ENCODE measurements around the gene ZFP69B. TPM values are rescaled to one million over a fixed set of nuclear protein-coding genes. Genes with fewer than 3 reads are reported as not detected.

ZFP69B gene
- total and polyA plus RNA-seq, 2 of the 8 experiments (the other 6 are each of a cell fraction or from before 2014, with no cell fraction given) = 1.7 to 8.2 TPM

DNA sequence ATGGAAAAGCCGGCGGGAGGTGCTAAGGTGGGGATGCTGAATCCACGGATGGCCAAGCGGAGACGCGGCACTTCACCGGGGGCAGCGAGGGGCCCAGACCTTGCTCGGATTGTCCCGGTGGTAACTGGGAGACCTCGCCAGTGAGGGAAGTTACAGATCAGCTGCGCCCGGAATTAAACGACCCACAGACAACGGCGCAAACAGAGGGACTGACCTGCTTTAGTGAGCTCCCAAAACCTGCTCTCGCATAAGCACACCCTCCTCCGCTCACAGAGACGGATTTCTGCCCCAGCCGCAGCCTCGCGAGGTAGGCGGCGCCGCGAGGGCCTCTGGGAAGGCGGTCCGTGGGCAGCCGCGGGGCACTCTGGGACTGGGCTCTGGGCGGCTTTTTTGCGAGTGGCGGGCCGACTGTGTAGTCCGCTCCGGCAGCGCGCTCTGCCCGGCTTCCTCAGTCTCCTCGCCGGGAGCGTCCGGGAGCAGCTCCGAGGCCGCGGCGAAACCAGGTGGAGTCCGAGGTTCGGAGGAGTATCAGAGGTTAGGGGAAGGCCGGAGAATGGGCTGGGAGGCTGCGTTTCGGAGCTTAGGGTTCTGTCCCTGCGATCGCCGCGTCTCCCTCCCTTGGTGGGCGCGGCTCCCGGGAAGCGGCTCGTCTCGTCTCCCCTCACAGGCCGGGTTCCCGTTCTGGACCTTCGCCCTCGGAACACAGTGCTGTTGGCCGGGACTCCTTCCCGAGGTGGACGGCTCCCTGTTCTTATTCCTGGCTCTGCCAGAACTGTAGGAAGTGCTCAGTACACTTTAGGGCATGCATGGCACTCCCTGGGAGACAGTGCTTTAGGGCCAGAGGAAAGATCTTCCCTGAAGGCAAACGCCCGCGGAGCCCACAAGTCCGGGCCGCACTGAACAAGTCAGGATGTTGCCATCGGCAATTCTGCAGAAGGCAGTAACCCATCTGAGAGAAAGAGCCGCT is 58.4 kb downstream of the ZFP69B start, which contains the start of gene EXO5 (continued):
- TF ChIP-seq ATF3 (IDR thresholded peaks at IDR 0.05; ENCODE audit: insufficient read depth, low read depth, low read length) (no peak), SIRT6 (IDR thresholded peaks at IDR 0.05; ENCODE audit: low read length) (no peak), ATF2 (IDR thresholded peaks at IDR 0.05; ENCODE audit: low read length) (no peak), EZH2 (IDR thresholded peaks at IDR 0.05; ENCODE audit: low read depth, low read length, severe bottlenecking) (peak; percentile 49), SP4 (IDR thresholded peaks at IDR 0.05; ENCODE audit: low read length) (no peak; the same call in 1 of the 2 replicates), PHF8 (conservative IDR thresholded peaks at IDR 0.05; ENCODE audit: low read depth, low read length) (peak; percentile 65; the same call in 1 of the 2 replicates), CEBPB (IDR thresholded peaks at IDR 0.05; ENCODE audit: low read depth, low read length) (no peak), KDM1A (IDR thresholded peaks at IDR 0.05; ENCODE audit: borderline replicate concordance, low read length) (no peak), E2F6 (IDR thresholded peaks at IDR 0.05) (peak; percentile 70; the same call in 1 of the 2 replicates), SIX5 (IDR thresholded peaks at IDR 0.05; ENCODE audit: low read depth, low read length) (no peak), HDAC2 (IDR thresholded peaks at IDR 0.05; ENCODE audit: borderline replicate concordance in 1 of 2, low read depth in 2 of 2, low read length in 2 of 2) (no peak), TCF12 (IDR thresholded peaks at IDR 0.05; ENCODE audit: low read depth, low read length) (no peak), JUN (IDR thresholded peaks at IDR 0.05; ENCODE audit: low read depth, low read length) (no peak), CBX5 (IDR thresholded peaks at IDR 0.05; ENCODE audit: low read depth, low read length) (no peak), FOSL1 (IDR thresholded peaks at IDR 0.05; ENCODE audit: insufficient read depth, low read depth, low read length) (no peak), BRCA1 (IDR thresholded peaks at IDR 0.05; ENCODE audit: low read depth, low read length) (no peak), BACH1 (IDR thresholded peaks at IDR 0.05; ENCODE audit: low read length) (peak; percentile 46), MAFK (IDR thresholded peaks at IDR 0.05; ENCODE audit: low read depth, low read length) (no peak), NRF1 (IDR thresholded peaks at IDR 0.05; ENCODE audit: low read depth, low read length) (no peak), ASH2L (IDR thresholded peaks at IDR 0.05; ENCODE audit: low read length) (peak; percentile 77)
- TF ChIP-seq, protein P1, sequence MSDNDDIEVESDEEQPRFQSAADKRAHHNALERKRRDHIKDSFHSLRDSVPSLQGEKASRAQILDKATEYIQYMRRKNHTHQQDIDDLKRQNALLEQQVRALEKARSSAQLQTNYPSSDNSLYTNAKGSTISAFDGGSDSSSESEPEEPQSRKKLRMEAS (IDR thresholded peaks at IDR 0.05) = peak; percentile 70
